GM19023 (cell line): ENCODE data around the gene EGLN1.
"Not testable (repeated sequence)": the region's sequence is repeated elsewhere in the genome, so short reads cannot be mapped to it uniquely, and the experiment has no call there.

Source experiments
- ATAC-seq: cut with Tn5 transposase; IDR thresholded peaks from one replicate; pipeline ENCODE4 v1.9.1; 2021; ENCODE audit warnings: mild to moderate bottlenecking, moderate library complexity; ENCODE audit not compliant: unreplicated experiment

Gene EGLN1

DNA sequence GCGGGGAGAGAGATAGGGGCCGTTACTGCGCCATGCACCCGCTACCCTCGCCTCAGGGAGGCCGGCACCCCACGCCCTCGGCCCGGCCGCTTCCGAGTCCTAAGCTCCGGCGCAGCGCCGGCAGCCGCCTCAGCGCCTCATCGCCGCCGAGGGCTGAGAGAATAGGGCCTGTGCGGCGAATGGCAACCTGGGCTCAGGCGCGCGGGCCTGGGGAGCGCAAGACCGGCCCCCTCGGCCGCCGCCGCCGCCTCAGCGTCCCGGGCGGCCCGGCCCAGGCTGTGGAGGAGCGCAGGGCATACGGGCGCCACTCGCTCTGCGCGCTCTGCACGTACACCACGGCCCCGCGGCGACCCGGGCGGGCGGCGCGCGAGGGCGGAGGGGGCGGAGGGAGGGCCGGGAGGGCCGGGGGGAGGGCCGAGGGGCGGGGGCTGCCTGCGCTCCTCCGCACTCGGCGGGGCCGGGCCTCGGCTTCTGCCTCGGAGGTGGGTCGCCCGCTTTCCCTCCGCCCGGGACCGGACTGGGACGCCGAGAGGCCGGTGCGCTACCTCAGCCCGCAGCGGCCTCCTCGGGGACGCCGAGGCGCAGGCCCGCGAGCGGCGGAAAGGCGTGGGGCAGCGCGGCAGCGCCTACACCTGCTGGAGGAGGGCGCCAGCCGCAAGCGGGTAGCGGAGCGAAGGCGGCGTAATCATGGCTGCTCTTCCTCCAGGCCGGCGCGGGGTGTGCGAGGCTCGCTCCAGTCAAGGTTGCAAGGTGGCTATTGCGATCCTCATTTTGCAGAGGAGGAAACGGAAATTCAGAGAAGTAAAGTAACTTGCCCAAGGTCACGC is at the start of gene EGLN1:
Gene EGLN1 (minus strand): TSS at position 317 of the 827 bp plus-strand sequence. CDS start 399 bp downstream, outside the sequence.
- ATAC-seq = peak; percentile 84

- not testable (repeated sequence) for ATAC-seq
These were observed 49.4 kb upstream of the EGLN1 start for GRCh38 chr1:231471500-231471899.

- not testable (repeated sequence) for ATAC-seq
These were observed 48.9 kb upstream of the EGLN1 start for GRCh38 chr1:231471027-231471426.

- ATAC-seq = no peak
These were observed 45.9 kb upstream of the EGLN1 start for GRCh38 chr1:231467986-231468385.

- no peak for ATAC-seq
These were observed 43.0 kb upstream of the EGLN1 start for GRCh38 chr1:231465051-231465450.

DNA sequence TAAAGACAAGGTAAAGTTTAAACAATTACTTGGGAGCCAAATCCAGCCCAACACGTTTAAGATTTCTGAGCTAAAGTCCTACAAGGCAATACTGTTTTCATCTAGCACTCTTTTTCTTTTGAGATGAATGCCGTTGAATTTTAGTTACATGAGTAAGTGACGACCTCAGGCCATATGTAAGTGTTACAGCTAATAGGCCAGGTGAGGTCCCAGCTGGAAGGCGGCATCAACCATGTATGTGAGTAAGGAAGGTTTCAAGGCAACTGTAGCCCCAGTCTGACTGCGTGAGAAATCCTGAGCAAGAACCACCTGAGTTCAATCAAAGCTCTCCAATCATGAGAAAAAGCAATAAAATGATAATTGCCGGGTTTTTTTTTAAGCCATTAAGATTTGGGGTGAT is 41.5 kb upstream of the EGLN1 start:
- no peak for ATAC-seq

DNA sequence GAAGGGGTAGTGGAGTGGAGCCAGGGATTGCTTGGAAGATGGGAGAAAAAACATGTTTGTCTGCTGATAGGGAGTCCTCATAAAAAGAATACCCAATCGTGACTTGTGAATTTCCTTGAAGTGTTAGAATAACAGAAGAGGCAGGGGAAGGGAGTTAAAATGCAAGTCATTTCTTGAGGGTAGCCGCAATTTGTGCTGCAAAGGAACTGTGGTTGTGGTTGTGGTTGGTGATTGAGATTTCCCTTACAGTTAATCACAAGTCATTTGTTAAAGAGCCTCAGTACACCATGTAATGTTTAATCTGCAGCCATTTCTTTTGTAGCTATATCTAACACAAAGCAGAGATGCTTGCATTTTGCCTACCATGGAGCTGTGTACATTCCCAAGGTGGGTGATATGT is 38.5 kb upstream of the EGLN1 start:
- ATAC-seq = peak; percentile 79

DNA sequence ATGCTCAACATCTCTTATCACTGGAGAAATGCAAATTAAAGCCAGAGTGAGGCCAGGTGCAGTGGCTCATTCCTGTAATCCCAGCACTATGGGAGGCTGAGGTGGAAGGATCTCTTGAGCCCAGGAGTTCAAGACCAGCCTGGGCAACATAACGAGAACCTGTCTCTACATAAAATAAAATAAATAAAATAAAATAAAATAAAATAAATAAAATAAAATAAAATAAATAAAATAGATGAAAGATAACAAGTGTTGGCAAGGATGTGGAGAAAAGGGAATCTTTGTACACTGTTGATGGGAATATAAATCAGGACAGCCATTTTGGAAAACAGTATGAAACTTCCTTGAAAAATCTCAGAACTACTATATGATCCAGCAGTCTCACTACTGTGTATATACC is 37.4 kb upstream of the EGLN1 start:
- not testable (repeated sequence) for ATAC-seq

DNA sequence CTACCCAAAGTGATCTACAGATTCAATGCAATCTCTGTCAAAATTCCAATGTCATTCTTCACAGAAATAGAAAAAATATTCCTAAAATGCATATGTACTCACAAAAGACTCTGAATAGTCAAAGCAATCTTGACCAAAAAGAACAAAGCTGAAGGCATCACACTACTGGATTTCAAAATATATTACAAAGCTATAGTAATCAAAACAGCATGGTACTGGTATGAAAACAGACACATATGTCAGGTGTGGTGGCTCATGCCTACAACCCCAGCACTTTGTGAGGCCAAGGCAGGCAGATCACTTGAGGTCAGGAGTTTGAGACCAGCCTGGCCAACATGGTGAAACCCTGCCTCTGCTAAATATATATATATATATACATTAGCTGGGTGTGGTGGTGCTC is 35.9 kb upstream of the EGLN1 start:
- not testable (repeated sequence) for ATAC-seq

DNA sequence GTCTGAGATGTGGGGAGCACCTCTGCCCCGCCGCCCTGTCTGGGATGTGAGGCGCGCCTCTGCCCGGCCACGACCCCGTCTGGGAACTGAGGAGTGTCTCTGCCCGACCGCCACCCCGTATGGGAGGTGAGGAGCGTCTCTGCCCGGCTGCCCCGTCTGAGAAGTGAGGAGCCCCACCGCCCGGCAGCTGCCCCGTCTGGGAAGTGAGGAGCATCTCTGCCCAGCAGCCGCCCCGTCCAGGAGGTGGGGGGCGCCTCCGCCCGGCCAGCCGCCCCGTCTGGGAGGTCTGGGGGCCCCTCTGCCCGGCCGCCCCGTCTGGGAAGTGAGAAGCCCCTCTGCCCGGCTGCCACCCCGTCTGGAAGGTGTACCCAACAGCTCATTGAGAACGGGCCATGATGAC is 32.0 kb upstream of the EGLN1 start:
- ATAC-seq = not testable (repeated sequence)

DNA sequence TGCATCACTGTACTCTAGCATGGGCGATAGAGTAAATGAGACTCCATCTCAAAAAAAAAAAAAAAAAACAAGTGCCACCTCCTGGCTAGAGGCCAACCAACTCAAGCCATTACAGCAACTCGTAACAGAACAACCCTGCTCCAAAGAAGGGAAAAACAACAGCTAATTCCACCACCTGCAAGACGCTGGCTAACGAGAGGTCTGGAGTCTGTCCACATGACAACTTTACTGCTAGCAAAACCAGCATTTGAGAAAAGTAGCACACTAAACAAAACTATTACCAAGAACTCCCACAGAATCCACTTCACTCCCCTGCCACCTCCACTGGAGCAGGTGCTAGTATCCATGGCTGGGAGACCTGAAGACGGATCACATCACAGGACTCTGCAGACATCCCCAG is 24.1 kb upstream of the EGLN1 start:
- no peak for ATAC-seq

DNA sequence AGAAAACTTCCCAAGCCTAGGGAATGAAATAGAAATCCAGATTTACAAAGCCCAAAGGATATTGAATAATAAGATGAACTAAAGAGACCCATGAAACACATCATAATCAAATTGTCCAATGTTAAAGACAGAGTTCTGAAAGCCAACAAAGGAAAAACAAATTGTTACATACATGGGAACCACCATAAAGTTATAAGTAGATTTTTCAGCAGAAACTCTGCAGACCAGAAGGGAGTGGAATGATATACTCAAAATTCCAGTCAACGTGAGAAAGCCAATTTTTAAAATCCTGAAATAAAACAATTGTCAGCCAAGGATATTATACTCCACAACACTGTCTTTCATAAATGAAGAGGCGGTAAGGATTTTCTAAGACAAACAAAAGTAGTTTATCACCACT is 22.0 kb upstream of the EGLN1 start:
- no peak for ATAC-seq

GRCh38 chr1:231443363-231443762 is 21.3 kb upstream of the EGLN1 start:
- ATAC-seq = no peak

DNA sequence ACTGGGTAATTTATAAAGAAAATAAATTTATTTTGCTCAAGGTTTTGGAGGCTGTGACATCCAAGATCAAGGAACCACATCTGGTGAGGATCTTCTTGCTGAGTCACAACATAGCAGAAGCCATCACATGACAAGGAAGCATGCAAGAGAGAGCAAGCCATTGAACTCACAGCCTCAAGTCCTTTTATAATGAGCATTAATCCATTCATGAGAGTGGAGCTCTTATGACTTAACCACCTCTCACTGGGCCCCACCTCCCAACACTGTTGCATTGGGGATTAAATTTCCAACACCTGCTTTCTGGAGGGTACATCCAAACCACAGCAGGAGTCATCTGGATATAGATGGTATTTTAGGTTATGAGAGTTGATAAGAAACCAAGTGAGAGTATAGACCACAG is 20.6 kb upstream of the EGLN1 start:
- no peak for ATAC-seq

- no peak for ATAC-seq
These were observed 10.9 kb upstream of the EGLN1 start for GRCh38 chr1:231432996-231433395.

DNA sequence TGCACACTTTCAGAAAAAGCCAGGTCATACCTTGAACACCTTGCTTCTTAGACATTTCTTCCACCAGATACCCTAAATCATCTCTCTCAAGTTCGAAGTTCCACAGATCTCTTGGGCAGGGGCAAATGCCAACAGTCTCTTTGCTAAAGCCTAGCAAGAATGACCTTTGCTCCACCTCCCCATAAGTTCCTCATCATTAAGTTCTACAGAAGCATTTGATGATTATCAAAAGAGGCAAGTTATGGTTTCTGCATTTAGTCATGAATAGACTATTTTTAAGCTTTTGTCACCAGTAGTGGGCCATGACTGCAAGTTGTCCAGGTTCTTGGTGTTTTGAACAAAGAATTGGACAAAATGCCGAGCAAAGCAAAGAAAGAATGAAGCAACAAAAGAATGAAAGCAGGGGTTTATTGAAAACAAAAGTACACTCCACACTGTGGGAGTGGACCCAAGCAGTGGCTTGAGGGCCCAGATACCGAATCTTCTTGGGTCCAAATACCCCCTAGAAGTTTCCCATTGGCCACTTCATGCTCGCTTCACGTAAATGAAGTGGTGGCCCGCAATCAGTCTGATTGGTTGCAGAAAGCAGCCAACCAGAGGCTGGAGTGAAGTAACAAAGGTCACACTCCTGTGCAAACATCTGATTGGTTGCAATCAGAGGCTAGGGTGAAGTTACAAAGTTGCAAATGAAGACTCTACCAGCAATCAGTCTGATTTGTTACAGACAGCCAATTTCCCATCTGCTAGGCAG is 9.8 kb upstream of the EGLN1 start:
- ATAC-seq = no peak

DNA sequence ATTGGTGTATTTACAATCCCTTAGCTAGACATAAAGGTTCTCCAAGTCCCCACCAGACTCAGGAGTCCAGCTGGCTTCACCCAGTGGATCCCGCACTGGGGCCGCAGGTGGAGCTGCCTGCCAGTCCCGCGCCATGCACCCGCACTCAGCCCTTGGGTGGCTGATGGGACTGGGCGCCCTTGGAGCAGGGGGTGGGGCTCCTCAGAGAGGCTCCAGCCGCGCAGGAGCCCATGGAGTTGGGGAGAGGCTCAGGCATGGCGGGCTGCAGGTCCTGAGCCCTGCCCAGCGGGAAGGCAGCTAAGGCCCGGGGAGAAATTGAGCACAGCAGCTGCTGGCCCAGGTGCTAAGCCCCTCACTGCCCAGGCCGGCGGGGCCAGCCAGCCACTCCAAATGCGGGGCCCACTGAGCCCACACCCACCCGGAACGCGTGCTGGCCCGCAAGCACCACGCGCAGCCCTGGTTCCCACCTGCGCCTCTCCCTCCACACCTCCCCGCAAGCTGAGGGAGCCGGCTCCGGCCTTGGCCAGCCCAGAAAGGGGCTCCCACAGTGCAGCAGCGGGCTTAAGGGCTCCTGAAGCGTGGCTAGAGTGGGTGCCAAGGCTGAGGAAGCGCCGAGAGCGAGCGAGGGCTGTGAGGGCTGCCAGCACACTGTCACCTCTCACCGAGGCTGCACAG is 8.7 kb upstream of the EGLN1 start:
- not testable (repeated sequence) for ATAC-seq

- ATAC-seq = no peak
These were observed 6.3 kb upstream of the EGLN1 start for GRCh38 chr1:231428377-231428776.

GRCh38 chr1:231424950-231425805 is 3.1 kb upstream of the EGLN1 start:
- no peak for ATAC-seq

DNA sequence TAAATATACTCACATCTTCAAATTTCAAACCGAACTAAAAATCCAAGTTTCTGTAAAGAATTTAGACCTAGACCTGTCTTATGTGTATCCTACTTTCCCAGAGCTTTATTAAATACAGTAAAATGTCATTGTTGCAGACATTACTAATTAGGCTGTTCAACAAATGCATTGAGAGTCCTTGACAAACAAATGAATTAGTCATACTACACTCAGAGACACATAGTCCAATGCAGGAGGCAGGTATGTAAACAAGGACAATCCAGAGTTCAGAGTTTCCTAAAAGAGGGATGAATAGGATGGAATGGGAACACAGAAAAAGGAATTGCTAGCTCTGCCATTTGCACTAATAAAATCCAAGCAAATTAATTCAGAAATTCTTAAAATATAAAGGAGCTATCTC is 1.6 kb upstream of the EGLN1 start:
- ATAC-seq = no peak
